Keratinocyte (primary cell): Measurements from ENCODE around the gene CHRNA7.

Source experiments
- CTCF ChIP-seq, 3 experiments: IDR thresholded peaks in 1 of 3; conservative IDR thresholded peaks in 1 of 3; optimal IDR thresholded peaks in 1 of 3; 2 replicates in 2 of 3; 3 replicates in 1 of 3; pipeline versions ENCODE3 to v1.5.1; 2011; ENCODE audit warnings: low read length in 3 of 3, mild to moderate bottlenecking in 3 of 3, moderate library complexity in 2 of 3, control low read depth in 1 of 3, inconsistent platforms in 1 of 3; ENCODE audit not compliant: insufficient read depth in 2 of 3; ENCODE audit errors: extremely low read depth in 1 of 3
- EZH2 ChIP-seq: IDR thresholded peaks from one replicate; pipeline ENCODE4 v1.6.1; 2012; ENCODE audit warnings: inconsistent platforms, mild to moderate bottlenecking, low read length, moderate library complexity

GRCh38 chr15:32130823-32131222 lies 100.5 kb downstream of the CHRNA7 start:
- TF ChIP-seq CTCF (optimal IDR thresholded peaks at IDR 0.05 in 1 of 3, IDR thresholded peaks at IDR 0.05 in 1 of 3, conservative IDR thresholded peaks at IDR 0.05 in 1 of 3; ENCODE audit: extremely low read depth in 1 of 3, insufficient read depth in 2 of 3, low read length in 3 of 3), result no peak
- TF ChIP-seq EZH2, result no peak
